SJSA1 (cell line): ENCODE data around the gene MPP3. TPM values are rescaled to one million over a fixed set of nuclear protein-coding genes. Genes with fewer than 3 reads are reported as not detected.
"Not testable (repeated sequence)": the region's sequence is repeated elsewhere in the genome, so short reads cannot be mapped to it uniquely, and the experiment has no call there.

ENCODE experiments used
- DNase-seq, 2 experiments: peaks; one replicate each; pipeline ENCODE4 v3.0.0-alpha.2; 2015 to 2020; ENCODE audit warnings: low spot score in 2 of 2, low read depth in 1 of 2
- H3K27ac ChIP-seq: fragments of 250-450 bp; sonication (Bioruptor Pico); 2 replicates; pipeline ENCODE4 v1.5.1; 2020; ENCODE audit warnings: mild to moderate bottlenecking, moderate library complexity
- H3K27me3 ChIP-seq: fragments of 250-450 bp; sonication (Bioruptor Pico); replicated peaks from 2 replicates; pipeline ENCODE4 v1.5.1; 2020; ENCODE audit warnings: mild to moderate bottlenecking, moderate library complexity
- H3K36me3 ChIP-seq: fragments of 250-450 bp; sonication (Bioruptor Pico); 2 replicates; pipeline ENCODE4 v1.5.1; 2020; ENCODE audit warnings: mild to moderate bottlenecking
- H3K4me1 ChIP-seq: fragments of 250-450 bp; sonication (Bioruptor Pico); replicated peaks from 2 replicates; pipeline ENCODE4 v1.6.1; 2021; ENCODE audit warnings: mild to moderate bottlenecking
- H3K4me3 ChIP-seq: fragments of 250-450 bp; sonication (Bioruptor Pico); 2 replicates; pipeline ENCODE4 v1.5.1; 2020; ENCODE audit warnings: mild to moderate bottlenecking
- H3K9me3 ChIP-seq: fragments of 250-450 bp; sonication (Bioruptor Pico); replicated peaks from 2 replicates; pipeline ENCODE4 v1.5.1; 2020; ENCODE audit warnings: mild to moderate bottlenecking
- total RNA-seq: library from RNA; depleted of rRNA; stranded (reverse); fragments of >200 nt; shearing (Covaris generic); gene quantifications from 2 replicates; pipeline ENCODE4 v1.2.3, GENCODE V29; 2014

MPP3 gene
- total RNA-seq, 1 experiment from 2014 or later, result 6.4 TPM

DNA sequence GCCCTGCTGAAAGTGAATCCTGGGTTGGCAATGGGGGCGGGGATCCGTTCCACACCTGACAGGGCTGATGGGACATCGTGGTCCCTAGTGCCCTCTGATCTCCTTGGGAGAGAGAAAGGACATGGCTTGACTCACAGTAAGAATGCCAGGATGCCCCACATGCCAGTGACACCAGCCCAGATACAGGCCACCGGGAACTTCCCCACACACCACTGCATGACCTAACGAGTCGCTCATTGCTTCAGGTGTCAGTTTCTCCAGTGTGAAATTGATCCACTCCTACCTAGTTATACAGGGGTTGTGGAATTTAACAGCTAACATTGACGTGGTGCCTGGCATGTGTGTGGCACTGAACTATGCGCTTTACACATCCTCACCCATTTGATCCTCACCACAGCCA lies 21.6 kb upstream of the MPP3 start:
- Histone ChIP-seq H3K4me1 (no peaks in the 10 kb centered on the region), H3K36me3 (no peaks in the 10 kb centered on the region), H3K9me3 (peaks cover 14% of the 10 kb centered on the region), H3K4me3 (no peak overlapping the region), H3K27me3 (peaks cover 35% of the 10 kb centered on the region), H3K27ac (no peak overlapping the region)
- no peak for DNase-seq

DNA sequence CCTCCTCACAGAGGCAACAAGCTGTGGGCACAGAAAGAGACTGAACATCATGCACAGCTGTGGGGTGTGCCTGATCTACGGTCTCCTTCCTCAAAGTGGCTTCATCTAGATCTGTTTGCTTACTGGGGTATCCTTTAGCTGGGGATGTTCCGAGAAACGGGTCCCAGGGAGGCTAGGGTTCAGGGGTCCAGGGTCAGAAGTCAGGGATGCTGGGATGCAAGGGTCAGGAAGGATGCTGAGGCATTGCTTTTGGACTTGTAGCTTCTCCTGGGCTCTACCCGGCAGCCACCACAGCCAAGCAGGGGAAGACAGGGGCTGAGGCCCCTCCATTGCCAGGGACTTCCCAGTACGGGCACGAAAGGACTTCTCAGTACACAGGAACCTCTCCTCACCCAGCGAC lies 20.6 kb upstream of the MPP3 start:
- DNase-seq, result no peak
- H3K4me1 ChIP-seq, result no peaks in the 10 kb centered on the region
- H3K36me3 ChIP-seq, result no peaks in the 10 kb centered on the region
- peaks cover 35% of the 10 kb centered on the region for H3K27me3 ChIP-seq
- H3K4me3 ChIP-seq, result no peak overlapping the region
- no peak overlapping the region for H3K27ac ChIP-seq
- H3K9me3 ChIP-seq, result peaks cover 14% of the 10 kb centered on the region

DNA sequence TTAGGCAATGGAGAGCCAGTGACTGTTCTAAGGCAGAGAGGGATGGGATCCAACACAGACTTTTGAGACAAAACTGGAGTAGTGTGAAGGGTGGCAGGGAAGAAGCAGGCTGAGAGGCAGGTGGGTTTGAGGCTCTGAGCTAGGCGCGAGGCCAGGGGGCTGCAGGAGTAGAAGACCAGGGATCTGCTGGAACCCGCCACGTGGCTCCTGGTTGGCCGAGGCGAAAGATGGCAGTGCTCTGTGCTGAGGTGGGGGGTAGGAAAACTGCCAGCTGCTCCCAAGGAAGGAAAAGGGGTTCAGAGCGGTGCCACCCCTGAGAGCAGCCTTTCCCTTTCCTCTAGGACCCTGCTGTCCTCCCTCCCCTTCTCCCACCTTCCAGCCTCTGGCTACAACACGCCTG lies 19.6 kb upstream of the MPP3 start:
- H3K4me3 ChIP-seq, result no peak overlapping the region
- peaks cover 8% of the 10 kb centered on the region for H3K9me3 ChIP-seq
- H3K27ac ChIP-seq, result no peak overlapping the region
- DNase-seq, result no peak
- peaks cover 39% of the 10 kb centered on the region for H3K27me3 ChIP-seq
- H3K4me1 ChIP-seq, result no peaks in the 10 kb centered on the region
- H3K36me3 ChIP-seq, result no peaks in the 10 kb centered on the region

DNA sequence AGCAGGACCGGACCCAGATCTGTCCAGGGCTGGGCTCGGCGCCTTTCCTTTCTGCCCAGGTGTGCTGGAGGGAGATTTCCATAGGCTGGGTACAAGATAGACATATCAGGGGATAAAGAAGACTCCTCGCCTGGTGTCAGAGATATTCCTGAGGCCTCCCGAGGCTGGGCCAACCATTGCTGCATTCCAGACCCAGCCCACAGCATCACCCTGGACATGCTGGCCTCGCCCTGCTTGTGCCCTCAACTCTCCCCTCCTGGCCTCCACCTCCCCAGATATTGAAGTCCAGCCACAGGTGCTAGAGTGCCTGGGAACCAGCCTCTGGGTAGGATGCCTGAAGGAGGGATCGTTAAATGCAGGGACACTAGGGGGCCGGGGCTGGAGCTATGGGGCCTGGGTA lies 16.2 kb upstream of the MPP3 start:
- Histone ChIP-seq H3K27ac (no peak overlapping the region), H3K36me3 (no peaks in the 10 kb centered on the region), H3K27me3 (peaks cover 22% of the 10 kb centered on the region), H3K4me3 (no peak overlapping the region), H3K9me3 (no peaks in the 10 kb centered on the region), H3K4me1 (no peaks in the 10 kb centered on the region)
- no peak for DNase-seq

DNA sequence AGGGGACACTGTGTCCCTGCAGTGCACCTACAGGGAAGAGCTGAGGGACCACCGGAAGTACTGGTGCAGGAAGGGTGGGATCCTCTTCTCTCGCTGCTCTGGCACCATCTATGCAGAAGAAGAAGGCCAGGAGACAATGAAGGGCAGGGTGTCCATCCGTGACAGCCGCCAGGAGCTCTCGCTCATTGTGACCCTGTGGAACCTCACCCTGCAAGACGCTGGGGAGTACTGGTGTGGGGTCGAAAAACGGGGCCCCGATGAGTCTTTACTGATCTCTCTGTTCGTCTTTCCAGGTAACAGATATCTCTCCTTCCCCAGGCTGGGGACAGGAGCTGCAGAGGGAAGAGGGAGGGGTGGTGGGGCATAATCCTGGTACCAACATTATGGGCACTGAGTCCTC lies 15.7 kb upstream of the MPP3 start:
- no peak for DNase-seq
- no peaks in the 10 kb centered on the region for H3K36me3 ChIP-seq
- H3K27me3 ChIP-seq, result peaks cover 17% of the 10 kb centered on the region
- H3K4me3 ChIP-seq, result no peak overlapping the region
- H3K9me3 ChIP-seq, result no peaks in the 10 kb centered on the region
- H3K27ac ChIP-seq, result no peak overlapping the region
- no peaks in the 10 kb centered on the region for H3K4me1 ChIP-seq

DNA sequence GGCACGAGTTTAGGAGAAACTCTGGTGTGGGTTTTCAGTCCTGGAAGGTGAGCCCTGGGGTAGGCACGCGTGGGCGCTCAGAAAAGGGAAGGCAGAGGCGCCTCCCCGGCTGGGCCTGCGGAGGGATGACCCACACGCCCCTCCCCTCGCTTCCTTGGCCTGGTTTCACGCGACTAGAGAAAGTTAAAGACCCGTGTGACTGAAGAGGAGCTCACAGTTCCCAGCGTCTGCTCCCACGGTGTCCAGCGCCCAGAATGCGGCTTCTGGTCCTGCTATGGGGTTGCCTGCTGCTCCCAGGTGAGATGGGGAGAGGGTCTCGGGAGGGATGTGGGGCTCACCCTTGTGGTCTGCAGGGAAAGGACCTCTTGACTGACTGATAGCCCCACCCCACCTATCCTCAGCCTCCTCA lies 14.0 kb upstream of the MPP3 start, which contains the start of gene CD300LG:
Gene CD300LG (plus strand): TSS at position 214 of the 409 bp plus-strand sequence. CDS start 41 bp downstream, at position 255.
- H3K27ac ChIP-seq, result no peak within 1 kb of the TSS

DNA sequence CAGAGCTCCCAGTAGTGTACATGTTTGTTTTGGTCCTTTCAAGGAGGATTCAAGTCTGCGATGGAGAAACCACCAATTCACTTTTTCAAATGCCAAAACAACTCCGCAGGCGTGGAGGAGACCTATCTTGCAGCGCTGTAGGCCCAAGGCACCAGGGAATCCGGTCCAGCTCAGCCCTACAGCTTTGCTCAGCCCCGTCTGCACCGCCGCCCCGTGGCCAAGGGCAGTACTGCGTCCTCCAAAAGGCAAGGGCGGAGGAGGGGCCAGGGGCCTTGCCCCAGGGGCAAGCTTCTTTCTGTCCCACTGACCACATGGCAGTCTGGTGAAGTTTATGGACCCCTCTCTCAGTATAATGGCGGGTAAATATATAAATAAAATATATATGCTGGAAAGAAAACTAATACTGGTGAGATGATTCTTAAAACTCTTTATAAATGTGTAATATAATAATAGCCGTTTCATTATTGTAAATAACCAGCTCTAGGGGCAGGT lies 13.3 kb upstream of the MPP3 start:
- Histone ChIP-seq H3K36me3 (no peaks in the 10 kb centered on the region), H3K9me3 (no peaks in the 10 kb centered on the region), H3K4me3 (no peak overlapping the region), H3K27ac (no peak overlapping the region), H3K4me1 (0 out of 2 replicates have a peak, but pooled peaks cover 3% of the 10 kb centered on the region), H3K27me3 (peaks cover 13% of the 10 kb centered on the region)
- DNase-seq, result peak; percentile 70 to 88

More for the DNA sequence above, 14.0 kb upstream of the MPP3 start, which contains the start of gene CD300LG:
- Histone ChIP-seq H3K4me1 (0 out of 2 replicates have a peak, but pooled peaks cover 3% of the 10 kb centered on the region), H3K9me3 (no peaks in the 10 kb centered on the region), H3K4me3 (no peak within 1 kb of the TSS), H3K36me3 (no peaks in the 10 kb centered on the region), H3K27me3 (peaks cover 10% of the 10 kb centered on the region)
- no peak for DNase-seq

DNA sequence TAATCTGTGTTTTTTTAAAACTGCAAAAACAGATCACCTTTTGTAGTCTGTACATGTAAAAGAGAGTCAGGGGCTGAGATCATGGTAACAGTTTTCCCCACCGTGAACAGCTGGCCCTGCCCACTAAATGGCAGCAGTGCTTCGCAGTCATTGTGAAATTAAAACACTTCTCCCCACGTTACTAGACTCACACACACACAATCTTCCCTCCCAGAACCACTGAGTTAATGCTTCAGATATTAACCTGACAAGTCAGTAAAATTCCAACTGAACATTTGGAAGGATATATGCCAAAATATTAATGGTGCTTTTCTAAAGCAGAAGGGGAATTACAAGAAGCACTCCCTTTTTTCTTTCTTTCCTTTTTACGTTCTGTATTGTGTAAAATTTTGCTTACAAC lies 12.8 kb upstream of the MPP3 start:
- Histone ChIP-seq H3K4me1 (0 out of 2 replicates have a peak, but pooled peaks cover 3% of the 10 kb centered on the region), H3K9me3 (no peaks in the 10 kb centered on the region), H3K27me3 (peaks cover 15% of the 10 kb centered on the region), H3K27ac (no peak overlapping the region), H3K36me3 (no peaks in the 10 kb centered on the region), H3K4me3 (no peak overlapping the region)
- no peak for DNase-seq

DNA sequence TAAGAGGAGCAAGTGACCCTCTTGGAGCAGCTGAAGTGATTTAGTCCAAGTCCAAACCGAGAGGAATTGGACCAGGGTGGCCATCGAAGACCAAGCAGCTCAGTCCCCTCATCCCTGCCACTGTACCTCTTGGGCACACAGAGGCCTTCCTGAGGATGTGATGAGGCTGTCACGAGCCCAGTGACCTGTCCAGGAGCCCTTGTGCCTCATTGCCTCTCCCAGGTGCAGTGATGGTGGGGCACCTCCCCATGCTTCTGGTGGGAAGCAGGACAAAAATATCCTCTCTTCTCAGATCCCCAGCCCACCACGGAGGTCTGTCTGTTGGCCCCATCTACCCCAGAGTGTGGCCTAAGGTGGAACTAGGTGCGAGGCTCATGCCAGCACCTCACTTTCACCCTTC lies 11.3 kb upstream of the MPP3 start:
- peaks cover 19% of the 10 kb centered on the region; the same call in 1 of the 2 replicates for H3K27me3 ChIP-seq
- H3K36me3 ChIP-seq, result no peaks in the 10 kb centered on the region
- H3K27ac ChIP-seq, result no peak overlapping the region
- no peak overlapping the region for H3K4me3 ChIP-seq
- H3K9me3 ChIP-seq, result no peaks in the 10 kb centered on the region
- 0 out of 2 replicates have a peak, but pooled peaks cover 3% of the 10 kb centered on the region for H3K4me1 ChIP-seq
- no peak for DNase-seq

DNA sequence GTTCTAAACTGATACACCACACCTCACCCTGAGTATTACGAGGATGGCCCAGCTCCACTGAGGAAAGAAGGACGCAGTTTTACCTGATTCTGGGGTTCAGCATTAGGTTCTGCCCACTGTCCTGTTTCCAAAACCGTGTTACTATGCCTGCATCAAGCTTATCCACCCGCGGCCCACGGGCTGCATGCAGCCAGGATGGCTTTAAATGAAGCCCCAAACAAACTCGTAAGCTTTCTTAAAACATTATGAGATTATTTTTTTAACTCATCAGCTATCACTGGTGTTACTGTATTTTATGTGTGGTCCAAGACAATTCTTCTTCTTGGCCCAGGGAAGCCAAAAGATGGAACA lies 10.0 kb upstream of the MPP3 start:
- DNase-seq, result no peak
- H3K4me3 ChIP-seq, result no peak overlapping the region
- H3K27me3 ChIP-seq, result peaks cover 19% of the 10 kb centered on the region; the same call in 1 of the 2 replicates
- H3K27ac ChIP-seq, result no peak overlapping the region
- H3K36me3 ChIP-seq, result no peaks in the 10 kb centered on the region
- H3K9me3 ChIP-seq, result no peaks in the 10 kb centered on the region
- H3K4me1 ChIP-seq, result 0 out of 2 replicates have a peak, but pooled peaks cover 3% of the 10 kb centered on the region

DNA sequence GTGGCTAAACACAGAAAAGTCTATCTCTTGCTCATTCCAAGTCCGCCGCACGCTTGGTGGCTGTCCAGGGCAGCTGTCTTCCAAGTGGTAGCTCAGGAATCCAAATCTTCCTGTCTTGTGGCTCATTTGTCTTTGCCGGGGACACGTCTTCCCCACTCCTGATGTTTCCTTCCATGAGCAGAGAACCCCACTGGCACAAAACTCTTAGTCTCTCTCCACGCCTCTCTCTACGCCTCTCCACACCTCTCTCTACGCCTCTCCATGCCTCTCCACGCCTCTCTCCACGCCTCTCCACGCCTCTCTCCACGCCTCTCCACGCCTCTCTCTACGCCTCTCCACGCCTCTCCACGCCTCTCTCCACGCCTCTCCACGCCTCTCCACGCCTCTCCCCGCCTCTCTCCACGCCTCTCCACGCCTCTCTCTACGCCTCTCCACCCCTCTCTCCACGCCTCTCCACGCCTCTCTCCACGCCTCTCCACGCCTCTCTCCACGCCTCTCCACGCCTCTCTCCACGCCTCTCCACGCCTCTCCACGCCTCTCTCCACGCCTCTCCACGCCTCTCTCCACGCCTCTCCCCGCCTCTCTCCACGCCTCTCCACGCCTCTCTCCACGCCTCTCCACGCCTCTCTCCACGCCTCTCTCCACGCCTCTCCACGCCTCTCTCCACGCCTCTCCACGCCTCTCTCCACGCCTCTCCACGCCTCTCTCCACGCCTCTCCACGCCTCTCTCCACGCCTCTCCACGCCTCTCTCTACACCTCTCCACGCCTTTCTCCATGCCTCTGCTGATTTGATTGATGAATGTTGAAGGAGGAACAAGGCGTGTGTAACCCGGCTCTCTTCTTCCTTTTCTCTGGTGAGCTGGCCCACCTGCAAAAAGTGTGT lies 9.4 kb upstream of the MPP3 start:
- peaks cover 18% of the 10 kb centered on the region; the same call in 1 of the 2 replicates for H3K27me3 ChIP-seq
- not testable (repeated sequence) for H3K36me3 ChIP-seq, H3K27ac ChIP-seq, H3K9me3 ChIP-seq, DNase-seq, H3K4me3 ChIP-seq, H3K4me1 ChIP-seq

DNA sequence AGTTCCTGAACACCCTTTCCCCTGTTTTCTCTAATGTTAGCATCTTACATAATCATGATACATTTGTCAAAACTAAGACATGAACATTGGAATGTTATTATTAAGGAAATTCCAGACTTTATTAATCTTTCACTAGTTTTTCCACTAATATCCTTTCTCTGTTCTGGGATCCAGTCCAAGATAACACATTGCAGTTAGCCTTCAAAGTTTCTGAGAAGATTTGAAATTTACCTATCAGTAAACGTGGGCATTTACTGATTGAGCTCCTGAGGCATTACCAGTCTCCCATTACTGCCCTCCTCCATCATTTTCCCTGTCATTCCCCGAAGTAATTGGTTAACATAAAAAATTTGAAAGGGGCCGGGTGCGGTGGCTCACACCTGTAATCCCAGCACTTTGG lies 8.3 kb upstream of the MPP3 start:
- no peaks in the 10 kb centered on the region for H3K9me3 ChIP-seq
- H3K4me1 ChIP-seq, result 0 out of 2 replicates have a peak, but pooled peaks cover 3% of the 10 kb centered on the region
- H3K36me3 ChIP-seq, result no peaks in the 10 kb centered on the region
- no peak overlapping the region for H3K4me3 ChIP-seq
- H3K27me3 ChIP-seq, result peaks cover 18% of the 10 kb centered on the region; the same call in 1 of the 2 replicates
- no peak overlapping the region for H3K27ac ChIP-seq
- DNase-seq, result no peak

DNA sequence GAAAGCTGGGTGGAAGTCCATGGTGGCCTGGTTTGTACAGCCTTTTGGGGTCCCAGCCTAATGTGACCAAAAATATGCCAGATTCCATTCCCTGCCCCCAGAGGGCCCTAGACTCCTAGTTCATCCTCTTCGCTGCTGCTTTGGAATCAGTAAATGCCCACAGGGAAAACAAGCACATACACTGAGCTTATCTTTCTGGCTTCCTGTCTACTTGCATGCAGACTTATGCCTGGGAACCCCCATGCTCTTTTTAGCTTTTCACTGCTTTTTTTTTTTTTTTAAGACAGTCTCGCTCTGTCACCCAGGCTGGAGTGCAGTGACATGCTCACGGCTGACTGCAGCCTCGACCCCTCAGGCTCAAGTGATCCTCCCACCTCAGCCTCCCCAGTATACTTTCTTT lies 7.9 kb upstream of the MPP3 start:
- no peak overlapping the region for H3K27ac ChIP-seq
- no peaks in the 10 kb centered on the region for H3K9me3 ChIP-seq
- no peak for DNase-seq
- no peaks in the 10 kb centered on the region for H3K36me3 ChIP-seq
- peaks cover 18% of the 10 kb centered on the region; the same call in 1 of the 2 replicates for H3K27me3 ChIP-seq
- H3K4me1 ChIP-seq, result 0 out of 2 replicates have a peak, but pooled peaks cover 3% of the 10 kb centered on the region
- H3K4me3 ChIP-seq, result no peak overlapping the region

DNA sequence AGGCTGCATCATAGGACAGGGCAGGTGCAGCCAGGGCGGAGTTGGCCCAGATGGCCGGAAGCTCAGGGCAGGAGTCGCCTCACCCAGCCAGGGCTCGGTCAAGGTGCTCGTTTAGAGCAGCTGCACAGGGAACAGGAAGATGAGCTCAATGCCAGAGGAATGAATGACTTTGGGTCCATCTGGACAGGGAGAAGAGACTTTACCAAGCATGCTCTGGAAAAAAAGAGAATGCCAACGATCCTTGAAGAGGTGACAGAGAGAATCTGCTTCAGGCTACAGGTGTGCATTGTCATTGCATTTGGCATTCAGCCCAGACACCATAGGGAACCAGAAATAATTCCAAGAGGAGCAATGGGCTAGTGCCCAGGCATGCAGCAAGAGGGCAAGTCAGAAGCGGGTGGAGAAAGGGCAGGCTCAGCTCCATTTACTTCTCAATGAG lies 6.7 kb upstream of the MPP3 start:
- 0 out of 2 replicates have a peak, but pooled peaks cover 3% of the 10 kb centered on the region for H3K4me1 ChIP-seq
- no peaks in the 10 kb centered on the region for H3K36me3 ChIP-seq
- peaks cover 18% of the 10 kb centered on the region; the same call in 1 of the 2 replicates for H3K27me3 ChIP-seq
- no peak overlapping the region for H3K4me3 ChIP-seq
- no peaks in the 10 kb centered on the region for H3K9me3 ChIP-seq
- no peak overlapping the region for H3K27ac ChIP-seq
- no peak for DNase-seq
